Retinal pigment epithelial cell (primary cell): Measurements from ENCODE around the gene TAF4B.

Source experiments
- DNase-seq: peaks from one replicate; pipeline ENCODE4 v3.0.0-alpha.2; 2010; ENCODE audit warnings: low read depth
- H3K4me3 ChIP-seq: 2 replicates; pipeline ENCODE4 v1.5.1; 2011; ENCODE audit warnings: mild to moderate bottlenecking, low read length, control low read depth, moderate library complexity
- TF ChIP-seq, protein P1 (sequence below): conservative IDR thresholded peaks from 2 replicates; pipeline ENCODE4 v1.5.1; 2011; ENCODE audit warnings: low read depth, low read length, control low read depth, inconsistent platforms

Gene TAF4B

DNA sequence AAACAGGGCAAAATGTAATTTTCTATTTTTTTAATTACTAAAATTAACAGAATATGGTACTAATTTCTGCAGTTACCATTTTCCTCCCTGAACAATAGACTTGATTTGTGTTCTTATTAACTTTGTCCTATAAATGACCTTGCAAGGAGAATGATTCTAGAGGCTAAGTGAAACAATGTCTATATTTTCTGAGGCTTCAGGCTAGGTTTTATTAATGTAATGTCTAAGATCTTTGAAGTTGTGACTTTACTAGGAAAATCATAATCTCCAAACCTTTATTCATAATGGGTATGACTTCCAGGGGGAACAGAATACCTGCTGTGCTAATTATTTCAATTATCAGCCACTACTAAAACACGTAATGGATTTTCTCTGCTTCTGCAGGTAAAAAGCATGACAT, 94.4 kb downstream of the TAF4B start:
- TF ChIP-seq, protein P1, sequence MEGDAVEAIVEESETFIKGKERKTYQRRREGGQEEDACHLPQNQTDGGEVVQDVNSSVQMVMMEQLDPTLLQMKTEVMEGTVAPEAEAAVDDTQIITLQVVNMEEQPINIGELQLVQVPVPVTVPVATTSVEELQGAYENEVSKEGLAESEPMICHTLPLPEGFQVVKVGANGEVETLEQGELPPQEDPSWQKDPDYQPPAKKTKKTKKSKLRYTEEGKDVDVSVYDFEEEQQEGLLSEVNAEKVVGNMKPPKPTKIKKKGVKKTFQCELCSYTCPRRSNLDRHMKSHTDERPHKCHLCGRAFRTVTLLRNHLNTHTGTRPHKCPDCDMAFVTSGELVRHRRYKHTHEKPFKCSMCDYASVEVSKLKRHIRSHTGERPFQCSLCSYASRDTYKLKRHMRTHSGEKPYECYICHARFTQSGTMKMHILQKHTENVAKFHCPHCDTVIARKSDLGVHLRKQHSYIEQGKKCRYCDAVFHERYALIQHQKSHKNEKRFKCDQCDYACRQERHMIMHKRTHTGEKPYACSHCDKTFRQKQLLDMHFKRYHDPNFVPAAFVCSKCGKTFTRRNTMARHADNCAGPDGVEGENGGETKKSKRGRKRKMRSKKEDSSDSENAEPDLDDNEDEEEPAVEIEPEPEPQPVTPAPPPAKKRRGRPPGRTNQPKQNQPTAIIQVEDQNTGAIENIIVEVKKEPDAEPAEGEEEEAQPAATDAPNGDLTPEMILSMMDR = no peak
- no peak overlapping the region for H3K4me3 ChIP-seq
- no peak for DNase-seq

DNA sequence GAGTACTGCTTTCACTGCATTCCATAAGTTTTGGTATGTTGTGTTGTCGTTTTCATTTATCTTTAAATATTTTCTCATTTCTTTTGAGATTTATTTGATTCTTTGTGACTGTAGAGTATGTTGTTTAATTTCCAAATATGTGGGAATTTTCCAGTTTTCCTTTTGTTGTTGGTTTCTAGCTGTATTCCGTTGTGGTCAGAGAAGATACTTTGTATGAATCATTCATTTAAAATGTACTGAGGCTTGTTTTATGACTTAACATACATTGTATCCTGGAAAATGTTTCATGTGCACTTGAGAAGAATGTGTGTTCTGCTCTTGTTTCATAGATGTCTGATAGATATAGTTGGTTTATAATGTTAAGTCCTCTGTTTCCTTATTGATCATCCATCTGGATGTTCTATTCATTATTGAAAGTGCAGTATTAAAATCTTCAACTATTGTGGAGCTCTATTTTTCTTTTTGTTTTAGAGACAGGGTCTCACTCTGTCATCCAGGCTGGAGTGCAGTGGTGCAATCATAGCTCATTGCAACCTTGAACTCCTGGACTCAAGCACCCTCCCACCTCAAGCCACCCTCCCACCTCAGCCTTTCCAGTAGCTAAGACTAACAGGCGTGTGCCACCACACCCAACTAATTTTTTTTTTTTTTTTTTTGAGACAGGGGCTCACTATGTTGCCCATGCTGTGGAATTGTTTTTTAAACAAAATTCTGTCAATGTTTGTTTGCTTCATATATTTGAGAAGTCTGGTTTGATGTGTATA, 96.8 kb downstream of the TAF4B start:
- TF ChIP-seq, protein P1 = no peak
- no peak for DNase-seq
- no peak overlapping the region for H3K4me3 ChIP-seq

DNA sequence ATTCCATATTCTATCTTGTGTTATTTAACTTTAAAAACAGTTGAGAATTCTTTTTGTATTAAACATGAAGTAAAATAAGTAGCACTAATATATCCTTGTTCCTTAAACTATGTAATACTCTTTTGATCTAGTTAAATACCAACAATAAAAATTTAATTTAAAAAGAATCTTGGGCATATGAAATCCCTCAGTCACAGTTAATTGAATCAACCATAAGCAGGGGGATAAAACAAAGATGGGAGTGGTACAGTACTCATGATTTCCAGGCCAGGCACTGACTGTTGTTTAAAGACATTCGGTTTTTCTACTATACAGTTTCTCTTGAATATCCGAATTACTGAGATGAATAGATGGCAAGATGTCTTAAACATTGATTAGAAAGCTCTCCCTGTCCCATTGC, 99.5 kb downstream of the TAF4B start:
- H3K4me3 ChIP-seq = no peak overlapping the region
- TF ChIP-seq, protein P1 = no peak
- DNase-seq = no peak

DNA sequence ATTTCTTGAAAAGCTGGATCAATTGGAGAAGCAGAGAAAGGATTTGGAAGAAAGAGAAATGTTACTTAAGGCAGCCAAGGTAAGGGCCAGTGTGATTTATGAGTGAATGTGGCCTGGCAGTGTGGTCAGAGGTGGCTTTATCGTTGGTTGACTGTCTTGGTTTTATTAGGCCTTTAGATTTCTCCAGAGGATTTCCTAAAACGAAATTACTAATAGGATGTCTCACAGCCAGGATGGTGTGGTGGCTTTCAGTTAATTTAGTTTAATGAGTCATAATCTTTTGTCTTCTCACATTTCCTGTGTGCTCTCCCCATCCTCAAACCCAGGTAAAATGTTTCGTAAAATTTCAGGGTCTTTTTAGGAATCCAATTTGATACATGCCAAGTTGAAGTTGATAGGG, 100.8 kb downstream of the TAF4B start:
- no peak for DNase-seq
- H3K4me3 ChIP-seq = no peak overlapping the region
- TF ChIP-seq, protein P1 = no peak

DNA sequence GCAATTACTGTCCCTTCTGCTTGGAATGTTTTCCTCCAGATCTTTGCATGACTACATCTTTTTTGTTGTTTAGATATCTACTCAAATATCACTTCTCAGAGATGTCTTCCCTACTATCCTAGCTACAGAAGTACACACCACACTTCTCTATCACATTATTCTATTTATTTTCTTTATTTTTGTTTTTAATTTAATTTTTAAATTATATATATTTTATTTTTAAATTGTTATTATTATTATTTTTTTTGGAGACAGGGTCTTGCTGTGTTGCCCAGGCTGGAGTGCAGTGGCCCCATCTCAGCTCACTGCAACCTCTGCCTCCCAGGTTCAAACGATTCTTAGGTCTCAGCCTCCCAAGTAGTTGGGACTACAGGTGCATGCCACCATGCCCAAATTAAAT, 106.7 kb downstream of the TAF4B start:
- TF ChIP-seq, protein P1 = no peak
- no peak overlapping the region for H3K4me3 ChIP-seq
- no peak for DNase-seq

DNA sequence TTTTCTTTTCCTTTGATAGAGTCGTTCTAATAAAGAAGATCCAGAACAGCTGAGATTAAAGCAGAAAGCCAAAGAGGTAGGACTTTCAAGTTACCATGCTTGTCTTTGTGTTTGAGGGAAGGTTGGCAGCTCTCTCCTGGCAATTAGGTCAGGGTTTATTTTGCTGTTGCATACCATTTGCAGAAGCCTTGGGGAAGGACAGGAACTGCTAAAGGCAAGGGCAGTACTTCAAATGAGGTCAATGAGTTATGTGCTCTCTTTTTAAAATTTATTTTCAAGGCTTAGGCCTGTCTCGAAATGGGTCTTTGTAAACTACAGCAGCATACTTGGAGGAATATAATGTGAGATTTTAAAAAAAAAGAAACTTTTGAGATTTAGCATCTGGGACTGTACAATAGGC, 108.9 kb downstream of the TAF4B start:
- DNase-seq = no peak
- TF ChIP-seq, protein P1 = no peak
- H3K4me3 ChIP-seq = no peak overlapping the region

DNA sequence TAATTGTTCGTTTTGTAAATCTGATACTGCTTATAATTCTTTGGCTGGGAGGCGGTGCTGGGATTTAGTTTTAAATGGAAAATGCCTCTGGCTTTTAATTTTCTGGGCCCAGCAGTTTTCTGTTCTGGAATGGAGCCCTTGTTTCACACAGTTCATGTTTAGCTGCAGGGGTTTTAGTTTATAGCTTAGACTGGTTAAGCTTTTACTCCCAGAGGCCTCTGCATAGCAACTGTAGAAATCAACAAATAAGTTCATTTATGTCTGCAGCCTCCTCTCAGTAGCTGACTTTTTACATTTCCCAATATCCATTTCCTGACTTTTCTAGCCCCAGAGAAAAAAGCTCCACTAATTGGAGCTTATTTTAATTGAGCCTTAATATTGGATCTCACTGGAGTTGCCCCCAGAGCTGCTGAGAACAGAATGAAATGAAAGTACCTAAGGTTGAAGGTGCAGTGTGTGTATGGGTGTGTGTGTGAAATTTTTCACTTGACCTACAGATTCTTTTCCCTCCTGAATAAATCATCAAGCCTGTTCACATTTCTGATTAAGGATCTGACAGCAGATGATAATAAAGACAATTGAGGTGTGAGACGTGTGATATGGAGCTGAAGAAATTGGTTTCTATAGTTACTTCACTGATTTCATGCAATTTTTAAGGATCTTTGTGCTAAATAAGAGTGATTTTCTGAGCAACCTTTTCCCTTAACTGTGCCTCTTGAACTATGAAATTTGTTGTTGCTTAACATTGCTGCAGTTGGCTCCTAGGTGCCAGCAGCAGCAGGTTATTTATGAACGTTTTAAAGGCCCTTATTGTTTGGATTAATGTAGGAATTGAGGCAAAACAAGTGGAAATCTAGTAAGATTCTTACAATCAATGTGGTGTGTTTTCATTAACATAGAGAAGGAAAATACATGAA, 109.6 kb downstream of the TAF4B start:
- DNase-seq = no peak
- TF ChIP-seq, protein P1 = no peak
- H3K4me3 ChIP-seq = no peak overlapping the region
